ENCODE measurements around the gene TXNDC15. TPM values are rescaled to one million over a fixed set of nuclear protein-coding genes. Genes with fewer than 3 reads are reported as not detected.
"Not testable (repeated sequence)": the region's sequence is repeated elsewhere in the genome, so short reads cannot be mapped to it uniquely, and the experiment has no call there.

TXNDC15 gene
- total and polyA plus RNA-seq, 12 donors = 56.4 to 267 (median 101) TPM

GRCh38 chr5:134878403-134878802 is 4.2 kb downstream of the TXNDC15 start:
- WGBS, 4 donors = 75 to 92% (median 85%) methylated on average over 2 to 3 of the region's 3 CpGs
- H3K4me1 ChIP-seq (replicated peaks in 1 of 2) = peaks cover 0 to 37% of the 10 kb centered on the region in 2 donors

GRCh38 chr5:134879456-134879855 is 5.3 kb downstream of the TXNDC15 start:
- TF ChIP-seq POLR2A (IDR thresholded peaks at IDR 0.05) = no peak
- TF ChIP-seq CTCF (IDR thresholded peaks at IDR 0.05) = no peak

More at GRCh38 chr5:134878403-134878802, 4.2 kb downstream of the TXNDC15 start:
- no peak for DNase-seq
- Histone ChIP-seq H3K27ac (no peak overlapping the region), H3K27me3 (no peaks in the 10 kb centered on the region), H3K4me3 (no peak overlapping the region), H3K36me3 (replicated peaks in 1 of 2) (no peaks in the 10 kb centered on the region), H3K9me3 (replicated peaks in 1 of 3) (no peaks in the 10 kb centered on the region)
- TF ChIP-seq POLR2A (IDR thresholded peaks at IDR 0.05) (no peak), CTCF (IDR thresholded peaks at IDR 0.05) (no peak)
- intact Hi-C loops (cut with DNase I) = no loop called here

GRCh38 chr5:134880937-134881336 is 6.8 kb downstream of the TXNDC15 start:
- H3K27ac ChIP-seq; H3K4me3 ChIP-seq; H3K36me3 ChIP-seq (replicated peaks in 1 of 2); H3K27me3 ChIP-seq; DNase-seq; intact Hi-C loops (cut with DNase I); H3K9me3 ChIP-seq (replicated peaks in 1 of 3): not testable (repeated sequence)
- H3K4me1 ChIP-seq (replicated peaks in 1 of 2) = peaks cover 0 to 21% of the 10 kb centered on the region in 2 donors
- 67 to 95% (median 76%) methylated on average over 1 to 2 of the region's 3 CpGs for WGBS, 4 donors

More at GRCh38 chr5:134879456-134879855, 5.3 kb downstream of the TXNDC15 start:
- Histone ChIP-seq H3K36me3 (replicated peaks in 1 of 2) (no peaks in the 10 kb centered on the region), H3K4me1 (replicated peaks in 1 of 2) (peaks cover 0 to 31% of the 10 kb centered on the region in 2 donors), H3K27ac (no peak overlapping the region), H3K4me3 (no peak overlapping the region), H3K9me3 (replicated peaks in 1 of 3) (no peaks in the 10 kb centered on the region), H3K27me3 (no peaks in the 10 kb centered on the region)
- no peak for DNase-seq
- intact Hi-C loops (cut with DNase I) = no loop called here
- WGBS, 4 donors = 67 to 91% (median 73%) methylated on average over 3 of the region's 3 CpGs

- H3K27me3 ChIP-seq; H3K4me3 ChIP-seq; H3K27ac ChIP-seq; DNase-seq; H3K36me3 ChIP-seq (replicated peaks in 1 of 2); H3K9me3 ChIP-seq (replicated peaks in 1 of 3); intact Hi-C loops (cut with DNase I): not testable (repeated sequence)
- peaks cover 0 to 15% of the 10 kb centered on the region in 2 donors for H3K4me1 ChIP-seq (replicated peaks in 1 of 2)
- 91 to 96% methylated on average over 15 to 23 of the region's 30 CpGs; no CpG with 5 or more reads in 2 of the 4 donors for WGBS, 4 donors
Measured at GRCh38 chr5:134881711-134882110, 7.5 kb downstream of the TXNDC15 start.

GRCh38 chr5:134887593-134888159 is 13.5 kb downstream of the TXNDC15 start:
- Histone ChIP-seq H3K9me3 (replicated peaks in 1 of 3) (no peaks in the 10 kb centered on the region), H3K27me3 (no peaks in the 10 kb centered on the region), H3K27ac (no peak overlapping the region), H3K4me3 (no peak overlapping the region), H3K36me3 (replicated peaks in 1 of 2) (peaks cover 0 to 13% of the 10 kb centered on the region in 2 donors), H3K4me1 (replicated peaks in 1 of 2) (no peaks in the 10 kb centered on the region)
- WGBS, 4 donors = 88 to 95% (median 90%) methylated on average over 14 of the region's 14 CpGs
- intact Hi-C loops (cut with DNase I) = no loop called here
- no peak for DNase-seq
- TF ChIP-seq CTCF (IDR thresholded peaks at IDR 0.05) = no peak
- no peak for TF ChIP-seq POLR2A (IDR thresholded peaks at IDR 0.05)

Measured in adrenal gland (tissue), 12 donors.